Occipital lobe (tissue), 2 donors: ENCODE results near the gene NOS2. TPM values are rescaled to one million over a fixed set of nuclear protein-coding genes. Genes with fewer than 3 reads are reported as not detected.
"Not testable (repeated sequence)": the region's sequence is repeated elsewhere in the genome, so short reads cannot be mapped to it uniquely, and the experiment has no call there.

ENCODE experiments used
- DNase-seq: peaks from one replicate; lab custom pipeline; 2025; lab: John Stamatoyannopoulos, UW
- total RNA-seq: library from RNA; depleted of rRNA; stranded (reverse); fragments of >200 nt; gene quantifications from one replicate; pipeline ENCODE4 v1.2.3, GENCODE V29; 2014

Gene NOS2
- total RNA-seq, 1 donor from 2014 or later, result 0.47 TPM

- no peak for DNase-seq
Observed at GRCh38 chr17:27755706-27756466, 44.4 kb downstream of the NOS2 start.

GRCh38 chr17:27754549-27754948 lies 45.8 kb downstream of the NOS2 start:
- DNase-seq, result no peak

GRCh38 chr17:27753726-27754125 lies 46.6 kb downstream of the NOS2 start:
- DNase-seq, result not testable (repeated sequence)

GRCh38 chr17:27752831-27753619 lies 47.3 kb downstream of the NOS2 start:
- not testable (repeated sequence) for DNase-seq

- no peak for DNase-seq
Observed at GRCh38 chr17:27751622-27752490, 48.5 kb downstream of the NOS2 start.

GRCh38 chr17:27751166-27751565 lies 49.2 kb downstream of the NOS2 start:
- no peak for DNase-seq

- not testable (repeated sequence) for DNase-seq
Observed at GRCh38 chr17:27749562-27750150, 50.7 kb downstream of the NOS2 start.

GRCh38 chr17:27748360-27748825 lies 51.9 kb downstream of the NOS2 start:
- DNase-seq, result no peak

GRCh38 chr17:27747462-27748359 lies 52.6 kb downstream of the NOS2 start:
- DNase-seq, result no peak

GRCh38 chr17:27746881-27747280 lies 53.4 kb downstream of the NOS2 start:
- DNase-seq, result no peak

GRCh38 chr17:27746320-27746719 lies 54.0 kb downstream of the NOS2 start:
- not testable (repeated sequence) for DNase-seq

GRCh38 chr17:27745207-27745830 lies 55.0 kb downstream of the NOS2 start:
- not testable (repeated sequence) for DNase-seq

- no peak for DNase-seq
Observed at GRCh38 chr17:27743281-27743885, 56.9 kb downstream of the NOS2 start.

GRCh38 chr17:27741971-27742575 lies 58.3 kb downstream of the NOS2 start:
- DNase-seq, result no peak

- no peak for DNase-seq
Observed at GRCh38 chr17:27741361-27741861, 58.9 kb downstream of the NOS2 start.

GRCh38 chr17:27740541-27740940 lies 59.8 kb downstream of the NOS2 start:
- not testable (repeated sequence) for DNase-seq

GRCh38 chr17:27733773-27734172 lies 66.6 kb downstream of the NOS2 start:
- DNase-seq, result no peak

GRCh38 chr17:27732746-27733145 lies 67.6 kb downstream of the NOS2 start:
- not testable (repeated sequence) for DNase-seq

- DNase-seq, result not testable (repeated sequence)
Observed at GRCh38 chr17:27725982-27726381, 74.3 kb downstream of the NOS2 start.
